ENCODE measurements around the gene SLC35D2.
A peak's percentile ranks its signal among the peaks of the same experiment; 100 is the strongest.
"Not testable (repeated sequence)": the region's sequence is repeated elsewhere in the genome, so short reads cannot be mapped to it uniquely, and the experiment has no call there.

Gene SLC35D2

DNA sequence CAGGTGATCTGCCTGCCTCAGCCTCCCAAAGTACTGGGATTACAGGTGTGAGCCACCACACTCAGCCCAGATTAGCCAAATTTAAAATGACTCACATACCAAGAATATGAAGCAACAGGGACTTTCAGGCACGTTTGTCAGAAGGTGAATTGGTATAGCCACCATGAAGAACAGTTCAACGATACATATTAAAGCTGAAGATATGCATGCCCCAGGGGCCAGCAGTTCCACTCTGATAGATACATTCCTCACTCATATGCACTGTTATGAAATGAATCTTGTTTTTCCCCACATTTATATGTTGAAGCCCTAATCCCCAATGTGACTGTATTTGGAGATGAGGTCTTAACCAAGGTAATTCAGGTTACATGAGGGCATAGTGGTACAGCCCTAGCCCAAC, 22.5 kb downstream of the SLC35D2 start:
- DNase-seq (ENCODE audit: low spot score): no peak

GRCh38 chr9:96360523-96360922, 23.0 kb downstream of the SLC35D2 start:
- DNase-seq (ENCODE audit: low spot score): not testable (repeated sequence)

- peak; percentile 97 for DNase-seq (ENCODE audit: low spot score)
Observed at GRCh38 chr9:96350866-96351265, 32.6 kb downstream of the SLC35D2 start.

GRCh38 chr9:96348261-96348660, 35.2 kb downstream of the SLC35D2 start:
- DNase-seq (ENCODE audit: low spot score): no peak

DNA sequence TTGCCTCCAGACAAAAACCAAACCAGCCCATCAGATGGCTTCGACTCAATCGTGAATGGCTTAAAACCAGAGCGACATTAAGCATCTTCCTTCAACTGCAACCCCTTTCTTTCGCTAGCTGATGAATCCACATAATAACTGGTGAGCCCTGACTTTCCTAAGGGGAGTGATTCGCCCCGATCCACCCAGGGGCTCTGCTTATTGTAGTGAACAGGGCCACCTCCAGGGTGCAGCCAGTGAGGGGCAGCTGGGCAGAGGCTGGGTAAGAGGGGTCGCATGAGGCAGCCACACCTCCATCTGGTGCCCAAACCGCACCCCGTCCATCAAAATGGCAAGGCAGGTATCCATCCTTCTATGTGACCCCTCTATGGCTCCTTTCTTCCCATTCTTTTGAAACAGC, 38.0 kb downstream of the SLC35D2 start:
- DNase-seq (ENCODE audit: low spot score): no peak

DNA sequence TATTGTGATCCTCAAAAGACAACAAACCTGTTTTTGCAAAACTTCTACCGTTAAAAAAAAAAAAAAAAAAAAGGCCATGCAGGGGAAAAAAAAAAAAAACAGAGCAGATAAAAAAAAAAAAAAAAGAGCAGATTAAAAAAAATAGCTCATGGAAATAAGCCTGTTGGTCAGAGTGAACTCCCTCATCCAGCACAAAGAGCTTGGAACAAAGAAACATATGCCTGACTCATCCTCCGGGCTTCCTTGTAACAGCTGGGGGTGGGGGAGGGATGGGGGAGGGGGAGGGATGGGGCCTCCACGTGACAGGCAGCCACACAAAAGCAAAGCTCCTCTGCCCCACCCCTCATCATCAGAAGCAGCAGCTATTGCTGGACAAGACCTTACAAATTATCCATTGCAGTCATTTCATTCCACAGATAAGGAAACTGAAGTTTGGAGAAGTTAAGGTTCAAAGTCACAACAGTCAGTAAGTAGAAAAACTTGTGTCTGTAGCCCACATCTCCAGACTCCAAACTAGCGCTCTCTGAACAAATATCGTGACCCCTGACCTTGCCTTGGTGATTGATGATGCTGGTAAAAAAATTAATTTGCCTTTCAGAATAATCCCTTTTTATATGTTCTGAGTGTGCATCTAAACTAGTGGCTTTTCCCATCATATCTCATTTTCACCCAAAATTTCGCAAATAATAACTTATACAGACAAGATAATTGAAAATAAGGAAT, 38.9 kb downstream of the SLC35D2 start:
- DNase-seq (ENCODE audit: low spot score): peak; percentile 92

DNA sequence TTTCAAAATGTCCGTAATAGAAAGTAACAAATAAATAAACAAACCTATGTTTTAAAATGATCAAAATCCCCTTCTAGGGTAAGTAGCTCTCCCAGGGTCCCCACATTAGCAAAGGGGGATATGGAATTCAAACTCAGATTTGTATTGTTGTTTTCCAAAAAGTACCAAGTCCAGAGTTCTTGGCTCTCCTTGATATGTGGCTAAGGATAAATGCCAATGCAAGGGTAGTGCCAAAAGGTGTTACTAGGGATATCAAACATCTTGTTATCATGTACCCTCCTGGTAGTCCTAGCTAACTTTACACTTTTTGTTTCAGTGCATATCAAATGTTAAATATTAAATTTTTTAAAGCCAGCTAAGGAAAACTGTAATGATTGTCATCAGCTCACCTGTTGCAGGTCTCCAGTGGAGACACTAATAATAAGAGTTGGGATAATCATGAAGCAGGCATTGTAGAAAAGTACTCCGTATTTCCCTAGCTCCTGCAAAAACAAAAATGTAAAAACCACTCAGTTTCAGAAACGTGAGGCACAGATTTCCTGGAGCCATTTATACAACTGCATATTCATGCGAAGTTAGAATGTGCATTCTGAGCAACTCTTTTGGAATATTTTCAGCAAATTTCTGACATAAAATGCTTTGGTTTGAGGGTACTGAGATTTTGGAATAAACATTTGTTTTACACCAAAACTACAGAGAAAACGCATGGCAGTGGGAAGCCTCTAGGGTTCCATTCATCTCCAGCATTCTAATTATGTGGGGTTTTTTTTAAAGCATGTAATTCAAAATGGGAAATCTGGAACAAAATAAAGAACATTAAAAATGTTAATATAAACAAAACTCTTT, 39.8 kb downstream of the SLC35D2 start:
- no peak for DNase-seq (ENCODE audit: low spot score)

GRCh38 chr9:96342571-96343245, 40.8 kb downstream of the SLC35D2 start:
- DNase-seq (ENCODE audit: low spot score): no peak

- no peak for DNase-seq (ENCODE audit: low spot score)
Observed at GRCh38 chr9:96340707-96341106, 42.8 kb downstream of the SLC35D2 start.

DNA sequence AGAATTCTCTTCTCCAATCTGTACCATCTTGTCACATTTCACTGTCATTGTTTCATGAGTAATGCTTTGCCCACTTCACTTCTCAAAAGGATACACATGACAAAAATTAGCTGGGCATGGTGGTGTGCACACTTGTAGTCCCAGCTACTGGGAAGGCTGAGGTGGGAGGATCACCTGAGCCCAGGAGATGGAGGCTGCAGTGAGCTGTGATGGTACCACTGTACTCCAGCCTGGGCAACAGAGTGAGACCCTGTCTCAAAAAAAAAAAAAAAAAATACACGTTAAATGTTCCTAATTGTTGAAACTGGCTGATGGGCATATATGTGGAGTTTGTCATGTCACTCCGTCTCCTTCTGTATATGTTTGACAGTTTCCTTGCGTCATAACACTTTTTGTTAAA, 45.2 kb downstream of the SLC35D2 start:
- no peak for DNase-seq (ENCODE audit: low spot score)

GRCh38 chr9:96333958-96334357, 49.6 kb downstream of the SLC35D2 start:
- DNase-seq (ENCODE audit: low spot score): no peak

- DNase-seq (ENCODE audit: low spot score): no peak
Observed at GRCh38 chr9:96331236-96331947, 52.1 kb downstream of the SLC35D2 start.

DNA sequence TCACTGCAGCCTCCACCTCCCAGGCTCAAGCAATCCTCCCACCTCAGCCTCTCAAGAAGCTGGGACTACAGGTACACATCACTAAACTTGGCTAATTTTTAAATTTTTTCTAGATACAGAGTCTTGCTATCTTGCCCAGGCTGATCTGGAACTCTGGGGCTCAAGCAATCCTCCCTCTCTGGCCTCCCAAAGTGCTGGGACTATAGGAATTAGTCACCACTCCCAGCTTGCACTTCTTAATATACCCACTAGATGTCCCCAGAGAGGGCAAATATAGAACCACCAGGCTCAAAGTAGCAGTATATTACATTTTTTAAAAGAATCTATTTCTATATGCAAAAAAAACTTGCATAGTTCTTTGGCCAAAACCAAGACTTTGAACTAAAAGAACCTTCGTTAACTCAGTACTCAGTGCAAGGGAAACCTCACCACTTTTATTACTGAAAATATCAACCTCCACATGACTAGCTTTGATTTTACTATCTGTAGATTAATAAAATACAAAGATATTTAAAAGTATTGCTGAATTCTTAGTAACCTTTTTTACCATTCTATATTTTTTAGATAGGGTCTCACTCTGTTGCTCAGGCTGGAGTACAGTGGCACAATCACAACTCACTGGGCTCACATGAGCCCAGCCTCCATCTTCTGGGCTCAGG, 55.7 kb downstream of the SLC35D2 start:
- peak; percentile 81 for DNase-seq (ENCODE audit: low spot score)

DNA sequence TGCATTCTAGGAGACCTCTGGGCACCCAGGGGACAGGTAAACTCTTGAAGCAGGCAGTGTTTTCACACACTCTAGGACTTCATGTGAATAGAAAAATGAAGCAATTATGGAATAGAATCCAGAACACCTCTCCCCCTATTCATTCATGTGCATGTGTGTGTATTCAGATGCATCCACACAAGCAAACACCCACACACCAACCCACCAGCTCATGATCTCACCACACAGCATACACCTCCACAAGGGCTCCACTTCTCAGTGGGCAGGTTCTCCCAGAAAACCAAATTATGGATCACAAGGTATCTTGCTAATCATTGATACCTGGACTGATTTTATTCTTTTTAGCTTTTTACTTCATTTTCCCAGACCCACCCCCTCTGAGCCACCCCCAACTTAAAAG, 60.3 kb downstream of the SLC35D2 start:
- no peak for DNase-seq (ENCODE audit: low spot score)

- not testable (repeated sequence) for DNase-seq (ENCODE audit: low spot score)
Observed at GRCh38 chr9:96322736-96323135, 60.8 kb downstream of the SLC35D2 start.

GRCh38 chr9:96322210-96322609, 61.3 kb downstream of the SLC35D2 start:
- DNase-seq (ENCODE audit: low spot score): not testable (repeated sequence)

- no peak for DNase-seq (ENCODE audit: low spot score)
Observed at GRCh38 chr9:96321515-96321914, 62.0 kb downstream of the SLC35D2 start.

- no peak for DNase-seq (ENCODE audit: low spot score)
Observed at GRCh38 chr9:96320749-96321280, 62.7 kb downstream of the SLC35D2 start.

GRCh38 chr9:96318921-96319565, 64.5 kb downstream of the SLC35D2 start:
- no peak for DNase-seq (ENCODE audit: low spot score)

DNA sequence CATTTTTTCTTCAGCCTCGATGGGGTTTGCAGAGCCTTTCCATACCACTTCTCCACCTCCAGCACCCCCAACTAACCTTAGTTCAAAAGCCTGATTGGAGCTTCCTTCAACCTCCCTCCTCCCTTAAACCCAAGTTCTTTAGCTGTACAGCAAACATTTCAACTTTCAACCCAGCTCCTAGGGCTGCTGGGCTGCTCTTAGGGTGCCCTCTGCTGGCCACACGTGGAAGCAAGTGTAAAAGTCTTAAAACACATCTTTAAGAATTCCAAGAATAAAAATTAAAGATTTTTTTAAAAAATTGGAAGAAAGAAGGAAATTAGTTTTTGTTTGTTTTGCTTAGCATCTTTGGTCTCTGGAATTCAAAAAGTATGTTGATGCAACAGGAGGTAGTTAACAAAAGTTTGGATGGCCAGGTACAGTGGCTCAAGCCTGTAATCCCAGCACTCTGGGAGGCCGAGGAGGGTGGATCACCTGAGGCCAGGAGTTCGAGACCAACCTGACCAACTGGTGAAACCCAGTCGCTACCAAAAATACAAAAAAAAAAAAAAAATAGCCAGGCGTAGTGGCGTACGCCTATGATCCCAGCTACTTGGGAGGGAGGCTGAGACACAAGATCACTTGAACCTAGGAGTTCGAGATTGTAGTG, 66.1 kb downstream of the SLC35D2 start:
- peak; percentile 61 for DNase-seq (ENCODE audit: low spot score)

Measured in pons (tissue), 1 donor.